HuH-7 (cell line): ENCODE results near the gene CCNDBP1.
"Not testable (repeated sequence)": the region's sequence is repeated elsewhere in the genome, so short reads cannot be mapped to it uniquely, and the experiment has no call there.

Source experiments
- DNase-seq: peaks from one replicate; pipeline ENCODE4 v3.0.0; 2011; ENCODE audit warnings: low spot score

CCNDBP1 gene

DNA sequence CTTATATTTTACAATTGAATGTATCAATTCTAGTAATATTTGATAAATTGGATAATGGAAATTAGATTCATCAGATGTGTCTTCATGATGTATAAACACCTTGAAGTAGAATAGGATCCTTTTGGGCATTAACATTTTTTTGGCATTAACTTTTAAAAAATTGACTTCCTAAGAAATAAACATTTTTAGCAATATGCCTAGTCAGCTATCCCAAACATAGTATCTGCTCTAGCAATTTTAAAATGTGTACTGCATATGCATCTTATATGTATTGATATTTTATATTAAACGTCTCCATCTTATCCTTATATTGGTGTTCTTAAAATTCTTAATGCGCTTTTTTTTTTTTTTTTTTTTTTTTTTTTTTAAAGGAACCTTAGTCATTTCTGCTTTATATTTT is 8.5 kb downstream of the CCNDBP1 start:
- DNase-seq, result no peak

GRCh38 chr15:43194795-43195194 is 9.6 kb downstream of the CCNDBP1 start:
- DNase-seq, result no peak

GRCh38 chr15:43196760-43197548 is 11.8 kb downstream of the CCNDBP1 start:
- DNase-seq, result no peak

- not testable (repeated sequence) for DNase-seq
Observed at GRCh38 chr15:43197773-43198172, 12.6 kb downstream of the CCNDBP1 start.

DNA sequence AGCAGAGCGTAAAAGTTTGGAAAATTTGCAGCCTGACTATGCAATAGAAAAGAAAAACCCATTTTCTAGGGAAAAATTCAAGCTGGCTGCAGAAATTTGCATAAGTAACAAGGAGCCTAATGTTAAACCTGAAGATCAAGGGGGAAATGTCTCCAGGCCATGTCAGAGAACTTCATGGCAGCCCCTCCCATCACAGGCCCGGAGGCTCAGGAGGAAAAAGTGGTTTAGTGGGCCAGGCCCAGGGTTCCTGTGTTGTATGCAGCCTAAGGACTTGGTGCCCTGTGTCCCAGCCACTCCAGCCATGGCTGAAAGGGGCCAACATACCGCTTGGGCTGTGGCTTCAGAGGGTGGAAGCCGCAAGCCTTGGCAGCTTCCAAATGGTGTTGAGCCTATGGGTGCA is 13.4 kb downstream of the CCNDBP1 start:
- DNase-seq, result not testable (repeated sequence)

DNA sequence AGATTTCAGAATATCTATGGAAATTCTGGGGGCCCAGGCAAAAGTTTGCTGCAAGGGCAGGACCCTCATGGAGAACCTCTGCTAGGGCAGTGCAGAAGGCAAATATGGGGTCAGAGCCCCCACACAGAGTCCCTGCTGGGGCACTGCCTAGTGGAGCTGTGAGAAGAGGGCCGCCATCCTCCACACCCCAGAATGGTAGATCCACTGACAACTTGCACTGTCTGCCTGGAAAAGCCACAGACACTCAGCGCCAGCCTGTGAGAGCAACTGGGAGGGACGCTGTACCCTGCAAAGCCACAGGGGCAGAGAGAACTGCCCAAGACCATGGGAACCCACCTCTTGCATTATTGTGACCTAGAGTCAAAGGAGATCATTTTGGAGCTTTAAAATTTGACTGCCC is 13.8 kb downstream of the CCNDBP1 start:
- DNase-seq, result no peak

DNA sequence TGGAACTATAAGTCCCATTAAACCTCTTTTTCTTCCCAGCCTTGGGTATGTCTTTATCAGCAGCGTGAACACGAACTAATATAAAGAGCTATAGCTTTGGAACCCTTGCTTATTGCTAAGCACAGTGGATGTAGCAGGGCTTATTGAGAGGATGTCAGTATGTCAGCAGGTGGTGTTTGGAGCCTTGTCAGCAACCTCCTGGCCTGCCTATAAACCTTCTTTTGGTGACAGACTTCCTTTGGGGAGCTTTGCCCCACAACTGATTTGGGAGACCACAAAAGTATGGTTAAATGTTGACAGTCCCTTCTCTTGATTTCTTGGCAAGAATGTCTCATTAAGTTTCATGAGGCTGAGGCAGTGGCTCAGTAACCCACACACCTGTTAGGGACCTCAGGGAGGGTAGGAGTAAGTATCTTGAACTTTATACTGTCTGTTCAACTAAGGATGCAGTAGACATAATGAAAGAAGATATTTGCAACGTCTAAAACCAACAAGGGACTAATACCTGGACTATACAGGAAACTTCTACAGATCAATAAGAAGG is 14.8 kb downstream of the CCNDBP1 start:
- no peak for DNase-seq

DNA sequence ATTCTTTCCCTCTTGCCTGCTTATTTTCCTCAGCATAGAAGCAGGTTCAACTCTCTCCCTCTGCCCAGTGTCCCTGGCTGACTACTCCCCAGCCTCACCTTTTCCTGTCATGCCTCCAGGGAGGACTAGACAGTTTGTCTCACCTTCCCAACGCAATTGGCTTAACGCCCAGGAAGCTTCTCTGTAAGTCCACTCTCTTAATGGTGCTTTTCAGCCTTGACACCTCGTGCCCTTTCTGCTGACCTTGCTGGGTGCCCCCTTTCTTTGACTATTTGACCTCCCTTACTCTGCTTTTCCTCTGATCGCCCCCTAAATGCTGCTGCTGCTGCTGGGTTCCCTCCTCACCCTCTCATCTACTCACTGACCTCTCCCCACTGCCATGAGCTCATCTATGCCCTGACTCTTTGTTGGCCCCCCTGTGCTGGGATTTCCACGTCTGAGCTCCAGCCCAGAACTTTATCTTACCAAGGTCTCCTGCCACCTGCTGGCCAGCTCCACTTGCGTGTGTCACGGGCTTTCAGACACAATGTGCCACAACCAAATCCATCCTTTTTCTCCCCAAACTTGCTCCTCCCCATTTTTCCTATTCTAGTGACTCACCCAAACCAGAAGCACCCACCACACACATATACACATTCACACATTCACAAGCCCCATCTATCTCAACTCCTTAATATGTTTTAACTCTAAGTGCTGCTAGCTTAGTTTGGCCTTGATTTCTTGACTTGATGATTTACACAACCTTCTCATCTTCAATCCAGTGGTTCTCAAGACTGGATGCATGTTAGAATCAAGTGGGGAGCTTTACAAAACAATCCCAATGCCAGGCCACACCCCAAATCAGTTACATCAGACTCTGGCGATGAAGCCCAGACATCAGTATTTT is 19.1 kb downstream of the CCNDBP1 start:
- peak; percentile 65 for DNase-seq

DNA sequence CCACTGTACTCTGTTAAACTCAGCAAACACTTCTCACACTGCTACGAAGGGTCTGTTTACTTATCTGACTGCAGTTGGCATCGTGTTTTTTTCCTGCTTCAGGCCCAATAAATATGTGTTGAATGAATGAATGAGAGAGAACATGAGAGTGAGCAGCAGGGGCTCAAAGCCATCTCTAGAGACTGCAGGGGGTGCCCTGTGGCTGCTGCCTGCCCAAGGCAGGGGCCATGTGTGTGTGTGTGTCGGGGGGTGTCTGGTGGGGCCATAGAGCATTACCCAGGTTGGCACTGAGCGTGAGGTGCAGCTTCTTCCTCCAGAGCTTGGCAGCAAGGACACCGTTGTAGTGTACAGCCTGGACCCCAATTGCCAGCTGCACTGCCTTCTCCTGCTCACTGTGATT is 20.9 kb downstream of the CCNDBP1 start:
- DNase-seq, result no peak

- DNase-seq, result no peak
Observed at GRCh38 chr15:43207024-43207423, 21.8 kb downstream of the CCNDBP1 start.

DNA sequence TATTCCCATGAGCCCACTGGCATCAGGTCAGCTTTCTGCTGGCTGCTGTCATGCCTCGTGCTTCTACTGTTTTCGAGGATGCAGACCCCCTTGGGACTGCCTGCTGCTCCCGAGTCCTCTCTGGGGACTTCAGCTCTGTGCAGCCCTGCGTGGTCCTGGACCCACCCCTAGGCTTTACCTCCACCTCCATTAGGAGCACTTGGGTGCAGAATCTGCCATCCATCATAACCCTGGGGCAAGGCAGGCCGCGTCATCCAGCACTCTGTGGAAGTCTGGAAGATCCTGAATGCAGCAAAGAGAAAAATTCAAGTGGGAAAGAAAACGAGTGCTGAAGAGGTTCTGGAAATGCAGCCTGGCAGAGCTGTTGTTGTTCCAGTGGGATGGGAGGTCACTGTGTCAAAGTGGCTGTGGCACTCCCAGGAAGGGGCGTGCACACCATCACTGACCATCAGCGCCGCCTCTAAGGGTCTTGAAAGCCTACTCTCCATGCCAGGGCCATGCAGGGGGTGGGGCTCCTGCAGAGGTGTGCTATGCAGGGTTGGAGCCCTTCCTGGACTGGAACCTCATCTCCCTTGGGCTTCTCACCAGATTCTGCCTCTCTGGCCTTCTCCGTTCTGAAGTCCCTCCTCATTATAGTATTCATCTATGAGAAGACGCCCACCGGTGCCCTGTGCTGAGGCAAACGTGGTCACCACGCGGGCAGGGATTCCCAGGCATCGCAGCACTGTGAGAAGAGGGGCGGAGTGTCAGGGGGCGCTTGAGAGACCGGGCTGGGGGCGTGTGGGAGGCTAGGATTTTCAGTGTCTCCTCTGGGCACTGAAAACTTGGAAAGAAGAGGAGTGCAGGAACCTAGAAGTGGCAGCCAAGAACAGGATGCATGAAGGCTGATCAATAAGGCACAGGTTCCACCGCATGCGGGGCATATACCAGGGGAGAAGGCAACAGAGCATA is 23.1 kb downstream of the CCNDBP1 start:
- DNase-seq, result no peak

GRCh38 chr15:43209059-43209824 is 24.0 kb downstream of the CCNDBP1 start:
- peak; percentile 70 for DNase-seq

DNA sequence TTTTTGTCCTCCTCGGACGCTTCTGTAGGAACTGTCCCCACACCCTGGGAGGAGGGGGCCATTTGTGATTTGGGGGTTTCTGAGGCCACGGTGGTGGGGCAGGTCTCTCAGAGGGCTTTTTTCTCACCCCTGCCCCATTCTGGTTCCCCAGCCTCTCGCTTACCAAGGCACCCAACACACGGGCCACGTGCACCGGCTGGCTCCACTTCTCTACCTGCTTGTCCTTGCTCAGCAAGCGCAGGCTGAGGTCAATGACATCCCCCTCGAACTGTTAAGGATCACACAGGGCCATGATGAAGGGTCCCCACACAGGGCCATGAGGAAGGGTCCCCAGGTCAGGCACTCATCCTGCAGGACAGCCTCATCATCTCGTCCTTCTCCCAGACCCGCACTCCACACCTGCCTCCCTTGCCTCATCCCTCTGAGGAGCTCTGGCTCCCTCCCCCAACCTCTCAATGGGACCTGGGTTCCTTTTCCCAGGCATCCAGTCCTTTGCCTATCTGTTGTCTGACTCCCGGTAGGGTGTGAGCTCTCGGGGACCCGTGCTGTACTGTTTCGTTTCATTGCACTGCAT is 25.1 kb downstream of the CCNDBP1 start:
- no peak for DNase-seq

GRCh38 chr15:43210807-43211206 is 25.6 kb downstream of the CCNDBP1 start:
- no peak for DNase-seq

- DNase-seq, result no peak
Observed at GRCh38 chr15:43211224-43211735, 26.1 kb downstream of the CCNDBP1 start.

- DNase-seq, result no peak
Observed at GRCh38 chr15:43212299-43212698, 27.1 kb downstream of the CCNDBP1 start.

- DNase-seq, result no peak
Observed at GRCh38 chr15:43212951-43213350, 27.7 kb downstream of the CCNDBP1 start.

GRCh38 chr15:43213466-43213865 is 28.3 kb downstream of the CCNDBP1 start:
- no peak for DNase-seq

- DNase-seq, result no peak
Observed at GRCh38 chr15:43214169-43214568, 29.0 kb downstream of the CCNDBP1 start.

- DNase-seq, result no peak
Observed at GRCh38 chr15:43214592-43215295, 29.5 kb downstream of the CCNDBP1 start.
